ENCODE results near the gene MNT. TPM values are rescaled to one million over a fixed set of nuclear protein-coding genes. Genes with fewer than 3 reads are reported as not detected.

The MNT gene
- total RNA-seq, 1 donor, result 12.2 TPM

GRCh38 chr17:2375406-2375805 lies 25.5 kb downstream of the MNT start:
- no peak overlapping the region for H3K4me3 ChIP-seq (ENCODE audit: low read depth, low read length)
- no peak for TF ChIP-seq CTCF (IDR thresholded peaks at IDR 0.05; ENCODE audit: insufficient read depth, low read length)
- no peak for DNase-seq (ENCODE audit: low read depth)

- no peak overlapping the region for H3K4me3 ChIP-seq (ENCODE audit: low read depth, low read length)
- DNase-seq (ENCODE audit: low read depth), result no peak
- TF ChIP-seq CTCF (IDR thresholded peaks at IDR 0.05; ENCODE audit: insufficient read depth, low read length), result no peak
Observed at GRCh38 chr17:2374549-2375285, 26.1 kb downstream of the MNT start.

- no peak for DNase-seq (ENCODE audit: low read depth)
- H3K4me3 ChIP-seq (ENCODE audit: low read depth, low read length), result no peak overlapping the region
- TF ChIP-seq CTCF (IDR thresholded peaks at IDR 0.05; ENCODE audit: insufficient read depth, low read length), result no peak
Observed at GRCh38 chr17:2373179-2373578, 27.7 kb downstream of the MNT start.

- no peak overlapping the region for H3K4me3 ChIP-seq (ENCODE audit: low read depth, low read length)
- DNase-seq (ENCODE audit: low read depth), result no peak
- no peak for TF ChIP-seq CTCF (IDR thresholded peaks at IDR 0.05; ENCODE audit: insufficient read depth, low read length)
Observed at GRCh38 chr17:2372681-2373080, 28.2 kb downstream of the MNT start.

GRCh38 chr17:2372180-2372579 lies 28.7 kb downstream of the MNT start:
- DNase-seq (ENCODE audit: low read depth), result no peak
- no peak overlapping the region for H3K4me3 ChIP-seq (ENCODE audit: low read depth, low read length)
- no peak for TF ChIP-seq CTCF (IDR thresholded peaks at IDR 0.05; ENCODE audit: insufficient read depth, low read length)

GRCh38 chr17:2371183-2372130 lies 29.4 kb downstream of the MNT start:
- TF ChIP-seq CTCF (IDR thresholded peaks at IDR 0.05; ENCODE audit: insufficient read depth, low read length), result no peak
- no peak for DNase-seq (ENCODE audit: low read depth)
- no peak overlapping the region for H3K4me3 ChIP-seq (ENCODE audit: low read depth, low read length)

Data from fibroblast of the aortic adventitia (primary cell).